Activated naive CD8-positive, alpha-beta T cell treated with anti-CD3 and anti-CD28 coated beads, Interleukin-2, amount 50 U/mL, for 16 hours (primary cell): ENCODE measurements around the gene FCHSD1.
A peak's percentile ranks its signal among the peaks of the same experiment; 100 is the strongest.
"Not testable (repeated sequence)": the region's sequence is repeated elsewhere in the genome, so short reads cannot be mapped to it uniquely, and the experiment has no call there.

Experiments
- DNase-seq: peaks from one replicate; pipeline ENCODE4 v3.0.0-alpha.2; 2020; ENCODE audit warnings: low read depth, low spot score

Gene FCHSD1

DNA sequence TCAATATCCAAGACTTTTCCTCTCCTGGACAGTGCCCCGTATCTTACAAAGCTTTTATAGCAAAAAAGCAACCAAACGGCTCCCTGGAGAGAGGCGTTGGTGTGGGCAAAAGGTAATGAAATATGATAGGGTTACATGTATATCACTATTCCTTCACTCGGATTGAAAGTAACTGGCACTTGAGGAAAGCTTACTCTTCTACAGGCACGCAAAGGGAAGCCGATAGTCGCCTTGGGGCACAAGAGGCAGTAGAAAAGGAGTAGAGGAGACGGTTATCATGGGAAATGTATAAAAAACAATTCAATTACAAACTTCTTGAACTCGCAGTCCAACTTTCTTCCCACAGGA, 33.6 kb downstream of the FCHSD1 start:
- no peak for DNase-seq

DNA sequence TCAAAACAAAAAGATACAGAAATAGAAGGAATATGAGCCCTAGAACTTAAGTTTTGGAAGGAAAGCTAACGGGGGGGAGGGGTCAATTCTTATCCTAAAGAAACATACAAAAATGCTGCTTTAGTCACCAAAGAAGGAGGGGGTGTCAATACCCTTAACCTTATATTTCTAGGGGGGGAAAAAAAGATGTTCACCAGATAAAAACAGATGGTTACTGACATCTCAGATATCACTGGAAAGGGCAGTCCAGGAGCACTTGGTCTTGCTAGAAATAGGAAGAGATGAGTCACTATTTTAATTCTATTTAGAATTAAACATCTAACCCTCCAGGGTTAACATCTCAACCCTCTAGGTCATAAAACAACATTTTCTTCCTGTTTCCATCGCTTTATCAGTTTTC, 34.1 kb downstream of the FCHSD1 start:
- DNase-seq: no peak

DNA sequence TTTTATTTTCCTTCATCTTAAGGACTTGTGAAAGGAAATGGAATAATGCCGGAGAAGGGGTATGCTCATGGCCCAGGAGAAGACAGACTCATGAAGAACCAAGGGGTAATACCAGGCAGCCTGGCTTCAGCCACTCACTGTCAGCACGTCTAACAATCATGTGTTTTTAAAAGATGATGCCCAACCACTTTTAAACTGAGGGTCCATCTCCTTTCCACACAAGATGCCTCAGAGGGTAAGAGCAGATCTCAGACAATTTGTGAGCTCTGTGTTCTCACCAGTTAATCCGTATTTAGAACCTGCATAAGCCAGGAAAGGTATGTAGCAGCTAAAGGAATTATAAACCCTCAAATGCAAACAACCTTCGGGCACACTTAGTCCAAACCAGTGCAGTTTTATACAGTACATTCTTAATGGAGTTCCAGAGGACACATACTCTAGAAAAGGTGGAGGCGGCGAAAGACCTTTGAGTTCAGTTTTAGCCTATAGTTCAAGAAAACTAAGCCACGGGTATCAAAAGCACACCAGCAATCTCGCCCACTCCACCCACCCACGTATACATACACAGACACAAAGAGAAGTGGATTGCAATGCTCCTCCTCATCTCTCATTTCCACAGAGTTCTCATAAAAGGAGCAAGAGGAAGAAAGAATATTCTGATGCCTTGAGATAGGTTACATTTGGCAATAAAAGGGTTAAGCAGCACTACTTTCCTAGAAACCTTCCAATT, 35.1 kb downstream of the FCHSD1 start:
- no peak for DNase-seq

DNA sequence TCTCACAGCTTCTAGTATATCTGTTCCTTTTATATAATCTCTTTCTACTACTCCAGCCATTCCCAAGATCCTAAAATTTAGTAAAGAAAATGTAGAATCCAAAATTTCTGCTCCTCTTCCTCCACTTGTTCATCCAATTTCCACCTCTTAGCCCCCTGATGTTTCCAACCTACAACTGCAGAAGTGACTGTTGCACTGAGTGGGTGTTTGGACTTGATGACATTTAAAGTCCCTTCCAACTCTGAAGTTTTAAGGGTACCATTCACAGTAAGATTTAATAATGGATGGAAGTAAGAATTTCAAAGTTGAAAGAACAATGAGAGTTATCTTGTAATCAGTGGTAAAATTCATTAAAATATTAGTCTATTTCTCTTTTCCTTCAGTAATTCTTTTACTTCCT, 37.9 kb downstream of the FCHSD1 start:
- DNase-seq: no peak

DNA sequence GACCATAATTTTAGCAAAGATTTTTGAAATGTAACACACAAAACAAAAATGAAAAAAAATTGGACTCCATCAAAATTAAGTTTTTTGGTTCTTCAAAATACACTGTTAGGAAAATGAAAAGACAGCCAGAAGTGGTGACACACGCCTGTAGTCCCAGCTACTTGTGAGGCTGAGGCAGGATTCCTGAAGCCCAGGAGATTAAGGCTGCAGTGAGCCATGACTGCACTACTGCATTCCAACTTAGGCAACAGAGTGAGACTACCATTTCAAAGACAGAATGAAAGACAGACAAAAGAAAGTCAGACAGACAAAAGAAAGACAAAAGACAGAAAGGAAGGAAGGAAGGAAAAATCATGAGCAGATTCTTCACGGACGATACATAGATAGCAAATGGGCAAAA, 39.9 kb downstream of the FCHSD1 start:
- DNase-seq: no peak

DNA sequence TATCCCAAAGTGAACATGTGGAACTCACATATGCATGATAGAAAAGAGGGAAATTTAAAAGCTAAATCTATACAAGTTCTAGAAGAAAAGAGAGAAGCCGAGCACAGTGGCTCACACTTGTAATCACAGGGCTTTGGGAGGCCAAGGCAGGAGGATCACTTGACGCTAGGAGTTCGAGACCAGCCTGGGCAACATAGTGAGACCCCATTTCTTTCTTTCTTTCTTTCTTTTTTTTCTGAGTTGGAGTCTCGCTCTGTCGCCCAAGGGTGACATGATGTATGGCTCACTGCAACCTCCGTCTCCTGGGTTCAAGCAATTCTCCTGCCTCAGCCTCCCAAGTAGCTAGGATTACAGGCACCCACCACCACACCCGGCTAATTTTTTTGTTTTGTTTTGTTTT, 41.3 kb downstream of the FCHSD1 start:
- not testable (repeated sequence) for DNase-seq

DNA sequence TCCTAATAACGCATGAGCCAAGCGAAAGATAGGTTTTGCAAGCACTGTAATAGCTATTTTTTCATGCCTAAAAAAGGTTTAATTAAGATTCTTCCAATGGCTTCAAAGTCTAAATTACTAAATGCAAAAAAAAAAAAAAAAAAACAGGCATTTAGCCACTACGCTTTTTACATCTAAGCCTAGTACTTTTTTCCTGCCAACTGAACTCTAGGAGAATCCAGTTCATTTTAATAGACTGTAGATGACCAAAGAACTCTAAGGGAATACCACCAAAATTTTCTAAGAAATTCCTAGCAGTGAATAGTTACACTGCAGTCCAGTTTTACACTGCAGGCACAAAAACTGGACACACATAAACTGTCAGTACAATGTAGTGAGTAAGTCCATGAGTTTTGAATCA, 42.2 kb downstream of the FCHSD1 start:
- no peak for DNase-seq

DNA sequence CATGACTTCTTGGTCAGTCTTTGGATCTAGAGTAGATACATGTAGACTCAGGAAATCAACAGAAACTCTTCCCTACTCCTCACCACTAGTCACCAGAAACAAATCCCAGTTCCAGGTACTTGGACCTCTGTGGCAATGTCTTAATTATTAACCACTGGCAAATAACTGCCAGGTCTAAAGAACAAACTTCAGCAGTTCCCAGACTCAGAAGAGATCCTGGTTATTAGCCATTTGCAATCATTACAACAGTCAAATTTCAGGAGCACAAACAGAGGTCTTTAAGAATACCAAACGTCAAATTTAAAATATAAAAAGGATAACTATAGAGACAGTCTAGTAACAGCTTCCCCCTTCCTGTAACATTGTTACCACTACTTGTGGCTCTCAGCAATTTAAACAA, 42.7 kb downstream of the FCHSD1 start:
- no peak for DNase-seq

DNA sequence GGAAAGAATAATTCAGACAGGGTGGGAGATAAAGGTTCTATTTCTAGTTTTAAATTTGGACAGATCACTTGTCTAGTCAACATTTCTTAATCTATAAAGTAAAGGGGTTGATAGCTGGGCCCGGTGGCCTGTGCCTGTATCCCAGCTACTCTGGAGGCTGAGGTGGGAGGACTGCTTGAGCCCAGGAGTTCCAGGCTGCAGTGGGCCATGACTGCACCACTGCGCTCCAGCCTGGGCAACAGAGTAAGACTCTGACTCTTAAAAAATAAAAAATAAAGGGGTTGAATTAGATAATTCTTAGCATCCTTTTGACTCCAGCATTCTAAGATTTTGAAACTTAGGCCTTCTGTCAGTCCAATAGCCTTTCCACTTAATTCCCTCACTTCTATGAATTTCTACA, 43.2 kb downstream of the FCHSD1 start:
- no peak for DNase-seq

DNA sequence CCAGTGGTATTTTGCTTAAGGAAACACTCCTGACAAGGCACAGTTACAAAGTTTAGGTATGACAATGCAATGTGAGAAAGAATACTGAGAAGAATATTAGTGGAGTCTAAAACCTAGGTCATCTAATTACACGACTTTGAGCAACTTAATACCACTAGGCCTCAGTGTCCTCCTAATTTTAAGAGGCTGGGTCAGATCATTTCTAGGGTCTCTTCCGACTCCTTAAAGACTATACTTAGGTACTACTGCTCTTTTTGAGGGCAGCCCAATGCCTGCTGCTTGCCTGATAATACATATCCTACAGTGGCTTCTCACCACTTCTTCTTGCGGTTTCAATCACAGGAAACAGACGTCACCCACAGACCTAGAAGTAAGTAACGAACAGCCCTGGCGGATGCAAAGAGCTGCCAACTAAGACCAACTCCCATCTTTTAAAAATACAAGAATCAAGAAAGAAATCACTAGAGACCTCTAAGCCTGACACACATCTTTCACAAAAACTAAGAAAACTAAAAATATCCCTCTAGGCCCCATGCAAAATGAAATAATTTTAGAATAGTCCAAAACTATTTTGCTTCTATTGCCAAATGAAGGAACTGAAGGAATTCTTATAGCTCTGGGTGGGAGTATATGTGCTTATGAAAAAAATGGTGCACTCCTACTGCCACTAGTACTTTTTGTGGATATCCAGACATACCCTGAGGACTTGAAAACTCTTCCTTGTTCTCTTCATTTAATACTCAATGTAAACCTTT, 45.5 kb downstream of the FCHSD1 start:
- DNase-seq: peak; percentile 24

DNA sequence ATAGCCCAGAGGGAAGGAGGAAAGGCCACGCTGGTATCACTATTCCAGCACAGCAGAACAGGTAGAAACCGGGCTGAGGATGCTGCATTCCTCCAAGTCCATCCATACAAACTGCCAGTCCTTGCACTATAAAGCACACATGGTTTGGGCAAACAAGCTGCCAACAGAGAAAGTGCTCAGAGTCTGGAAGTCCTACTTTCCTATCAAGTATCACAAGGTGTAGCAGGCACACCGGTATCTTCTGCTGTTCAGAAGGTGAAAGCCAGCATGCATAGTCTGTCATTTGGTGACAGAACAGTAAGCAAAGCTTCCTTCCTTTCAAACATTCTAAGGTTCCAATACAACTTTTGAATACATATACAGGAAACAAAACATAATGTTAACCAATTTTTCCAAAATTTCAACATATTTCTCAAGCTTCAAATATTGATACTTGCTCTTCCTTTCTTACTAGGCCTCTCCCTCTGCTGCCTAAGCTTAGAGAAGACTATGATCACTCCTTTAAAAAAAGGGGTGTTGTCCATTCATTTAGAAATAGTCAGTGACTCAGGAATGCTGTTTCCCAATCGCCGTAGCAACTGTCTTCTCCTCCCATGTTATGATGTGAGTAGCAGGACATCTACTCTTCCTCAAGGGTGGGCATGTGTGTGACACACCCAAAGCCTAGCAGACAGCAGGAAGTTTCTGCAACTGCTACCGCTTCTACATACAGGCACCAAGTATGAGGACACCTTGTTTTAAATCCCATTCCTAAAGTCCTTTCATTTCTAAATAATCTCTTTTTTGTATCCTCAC, 47.1 kb downstream of the FCHSD1 start:
- DNase-seq: no peak

DNA sequence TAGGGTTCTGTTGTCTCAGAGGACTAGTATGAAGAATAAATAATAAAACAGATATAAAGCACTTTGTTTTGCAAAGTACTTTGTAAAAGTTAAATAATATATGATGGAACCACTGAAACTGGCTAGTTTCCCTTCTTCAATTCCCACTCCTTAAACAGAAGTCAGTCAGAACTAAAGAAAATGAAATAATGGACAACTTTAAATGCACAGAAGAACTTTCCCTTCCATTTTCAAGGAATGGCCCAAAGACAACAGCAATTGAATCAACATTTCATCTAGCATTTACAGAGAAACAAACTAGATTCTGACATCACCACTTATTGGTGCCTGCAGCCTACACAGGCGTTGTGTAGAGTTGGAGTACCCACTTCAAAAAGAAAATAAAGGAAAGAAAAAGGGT, 48.6 kb downstream of the FCHSD1 start:
- no peak for DNase-seq

DNA sequence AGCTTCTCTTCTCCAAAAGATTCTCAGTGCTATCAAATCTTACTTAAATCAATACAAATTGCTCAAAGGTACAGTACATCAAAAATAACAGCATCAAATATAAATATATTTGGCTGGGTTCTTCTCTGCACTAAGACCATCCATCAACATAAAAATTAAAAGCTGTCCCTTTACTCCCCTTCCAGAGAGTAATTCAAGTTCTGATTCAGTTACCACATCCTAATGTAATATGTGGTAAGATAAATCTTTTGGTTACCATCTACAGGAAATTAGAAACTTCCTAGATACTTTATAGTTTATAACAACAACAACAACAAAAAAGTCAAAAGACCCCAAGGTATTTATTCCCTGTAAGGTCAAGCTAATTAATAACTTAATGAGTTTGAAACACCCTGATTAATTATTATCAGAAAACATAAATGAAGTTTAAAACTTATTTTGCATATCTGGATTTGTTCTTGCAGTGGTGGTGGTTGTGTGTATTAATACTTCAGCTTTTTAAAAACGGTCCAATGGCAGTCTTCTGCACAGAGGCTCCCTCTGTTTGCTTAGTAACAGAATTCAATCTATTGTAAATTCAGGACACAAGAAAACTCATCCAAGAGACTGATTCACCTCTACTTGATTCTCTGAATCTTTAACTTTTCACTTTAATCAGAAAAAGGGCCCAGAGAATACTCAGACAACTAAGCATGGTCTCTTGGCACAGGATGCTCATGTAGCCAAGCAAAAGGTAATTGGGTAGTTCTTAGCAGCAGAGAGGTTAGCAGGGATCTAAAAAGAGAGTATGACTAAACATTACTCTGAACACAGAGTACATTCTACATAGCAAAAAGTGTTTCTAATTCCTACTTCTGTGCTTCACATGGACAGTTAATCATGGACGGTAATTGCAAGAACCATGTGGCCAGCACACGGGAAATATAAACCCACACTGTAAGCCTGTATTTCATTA, 52.5 kb downstream of the FCHSD1 start:
- DNase-seq: no peak

DNA sequence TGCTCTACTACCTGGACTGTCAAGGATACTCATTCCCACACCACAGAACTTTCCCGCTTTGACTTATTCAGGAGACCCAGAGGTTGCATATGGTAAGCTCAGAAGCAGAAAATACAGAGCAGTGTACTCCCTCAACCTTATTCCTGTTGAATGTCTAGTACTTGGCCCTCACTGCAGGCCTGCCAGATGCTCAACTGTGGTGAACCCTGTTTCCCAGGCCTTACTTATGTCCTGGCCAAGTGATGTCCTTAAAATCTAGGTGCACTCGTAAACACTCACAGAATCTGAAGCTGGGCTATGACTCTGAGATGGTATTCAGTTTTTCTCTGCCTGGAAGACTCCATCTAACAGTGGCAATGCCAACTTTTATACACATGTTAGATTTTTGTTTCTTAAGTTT, 53.4 kb downstream of the FCHSD1 start:
- no peak for DNase-seq

DNA sequence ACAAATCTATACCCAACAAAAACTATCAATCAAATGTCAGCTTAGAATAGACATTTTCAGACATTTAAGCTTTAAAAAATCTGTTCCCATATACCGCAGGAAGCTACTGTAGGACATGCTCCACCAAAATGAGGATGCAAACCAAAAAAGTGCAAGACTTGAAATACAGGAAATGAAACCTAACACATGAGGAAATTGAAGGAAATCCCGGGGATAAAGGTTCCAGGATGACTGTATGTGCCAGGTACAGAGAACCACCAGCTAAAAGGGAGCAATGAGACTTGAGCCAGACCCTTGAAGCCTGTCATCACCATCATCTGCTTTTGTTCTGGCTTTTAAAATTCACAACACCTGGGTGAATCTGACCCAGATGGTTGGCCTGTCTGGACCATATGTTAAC, 53.8 kb downstream of the FCHSD1 start:
- DNase-seq: no peak

DNA sequence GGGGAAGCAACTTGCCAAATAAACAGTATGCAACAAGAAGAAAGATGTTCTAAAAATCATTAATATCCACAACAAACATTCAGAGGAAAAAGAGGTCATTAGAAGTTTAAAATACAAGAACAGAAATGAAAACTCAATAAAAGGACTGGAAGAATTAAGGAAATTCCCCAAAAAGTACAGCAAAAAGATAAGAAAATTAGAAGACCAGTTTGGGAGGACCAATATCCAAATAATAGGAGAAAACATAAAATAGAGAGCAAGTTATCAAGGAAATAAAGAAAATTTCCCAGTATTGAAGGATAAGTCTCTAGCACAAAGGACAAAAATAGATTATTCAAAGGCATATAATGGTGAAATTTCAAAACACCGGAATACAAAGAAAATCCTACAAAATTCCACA, 54.4 kb downstream of the FCHSD1 start:
- no peak for DNase-seq

DNA sequence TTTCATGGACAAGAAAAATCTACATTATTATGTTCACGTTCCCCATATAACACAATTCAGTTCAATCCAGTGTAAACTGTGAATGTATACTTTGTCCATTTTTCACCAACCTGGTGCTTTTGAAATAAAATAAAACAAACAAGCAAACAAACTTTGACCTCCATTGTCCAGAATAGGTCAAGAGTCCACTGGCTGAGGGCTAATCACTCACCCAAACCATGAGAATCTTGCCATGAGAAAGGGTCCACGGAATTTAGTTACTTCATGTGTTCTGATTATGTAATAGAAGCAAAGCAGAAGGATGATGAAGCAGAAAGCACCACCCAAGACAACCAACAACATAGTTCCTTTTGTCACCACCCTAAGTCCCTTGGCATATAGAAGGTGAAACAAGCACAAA, 61.1 kb downstream of the FCHSD1 start:
- DNase-seq: no peak
